GM21360 (cell line): Measurements from ENCODE around the gene ZNF789.
"Not testable (repeated sequence)": the region's sequence is repeated elsewhere in the genome, so short reads cannot be mapped to it uniquely, and the experiment has no call there.

ENCODE experiments used
- ATAC-seq: cut with Tn5 transposase; IDR thresholded peaks from one replicate; pipeline ENCODE4 v1.9.1; 2021; ENCODE audit warnings: mild to moderate bottlenecking, moderate library complexity; ENCODE audit not compliant: unreplicated experiment

The ZNF789 gene

DNA sequence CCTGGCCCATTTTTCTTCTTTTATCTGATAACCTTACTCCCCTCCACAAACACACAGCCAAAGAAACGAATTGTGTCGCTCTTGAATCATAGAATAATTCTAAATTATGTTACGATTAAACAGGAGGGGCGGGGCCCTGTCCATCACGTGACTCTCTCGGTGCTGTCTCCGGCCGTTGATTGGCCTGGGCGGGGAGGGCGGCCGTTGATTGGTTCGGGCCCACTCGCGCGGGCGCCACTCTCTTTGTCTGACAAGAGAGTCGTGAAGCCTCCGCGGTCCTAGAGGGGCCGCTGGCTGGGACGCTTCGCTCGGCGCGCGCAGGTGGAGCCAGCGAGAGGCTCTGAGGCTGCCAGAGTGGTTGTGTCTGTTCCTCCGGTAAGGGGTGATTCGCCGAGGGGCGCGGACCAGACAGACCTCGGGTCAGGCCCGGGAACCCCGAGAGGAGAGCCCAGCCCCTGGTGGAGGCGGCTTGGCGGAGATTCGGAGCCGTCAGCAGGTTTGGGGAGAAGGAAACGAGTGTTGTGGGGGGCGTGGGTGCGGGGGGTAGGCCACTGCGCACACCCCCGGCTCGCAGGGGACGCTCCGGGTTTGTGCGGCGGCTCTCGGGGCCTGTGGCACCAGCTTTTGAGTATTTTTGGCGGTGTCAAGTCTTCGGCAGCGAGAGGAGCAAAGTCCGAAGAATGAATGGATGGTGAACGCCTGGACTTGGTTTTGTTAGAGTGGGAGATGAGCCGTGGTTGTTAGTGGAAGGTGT lies at the start of gene ZNF789:
Gene ZNF789, plus strand, starts transcription at position 330 of the 754 bp plus-strand sequence. CDS start 3,567 bp downstream, outside the sequence.
- ATAC-seq = peak; percentile 97

DNA sequence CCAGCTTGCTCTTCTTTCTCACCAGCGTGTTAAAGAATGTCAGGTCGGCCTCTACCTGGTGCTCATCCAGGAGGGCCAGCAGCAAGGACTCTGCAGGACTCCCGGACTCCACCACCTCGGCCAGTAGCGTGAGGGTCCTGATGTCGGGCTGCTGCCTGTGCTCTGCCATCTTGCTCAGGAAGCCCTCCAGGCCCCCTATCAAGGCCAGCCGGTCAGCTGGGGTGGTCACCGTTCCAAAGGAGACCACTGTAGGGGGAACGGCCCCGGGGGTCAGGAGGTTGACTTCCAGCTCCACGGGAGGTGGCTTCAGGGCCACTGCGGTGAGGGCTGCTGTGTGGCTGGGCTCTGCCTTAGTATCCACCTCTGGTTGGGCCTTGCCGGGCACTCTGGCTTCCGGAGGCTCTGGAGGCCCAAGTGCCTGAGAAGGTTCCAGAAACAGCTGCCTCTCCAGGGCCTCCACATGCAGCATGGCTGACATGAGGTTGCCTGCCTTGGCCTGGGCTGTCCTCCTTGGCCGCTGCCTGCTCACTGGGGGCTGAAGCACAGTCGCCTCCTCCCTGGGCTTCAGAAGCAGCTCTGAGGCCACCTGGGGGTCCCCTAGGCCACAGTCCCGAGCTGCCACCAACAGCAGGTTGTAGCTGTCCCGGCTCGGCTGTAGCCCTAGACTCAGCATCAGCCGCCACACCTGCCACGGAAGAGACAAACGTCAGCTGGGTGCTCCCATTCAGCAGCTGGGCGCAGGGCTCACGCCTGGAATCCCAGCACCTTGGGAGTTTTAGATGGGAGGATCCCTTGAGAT lies 47.6 kb upstream of the ZNF789 start:
- ATAC-seq = no peak

DNA sequence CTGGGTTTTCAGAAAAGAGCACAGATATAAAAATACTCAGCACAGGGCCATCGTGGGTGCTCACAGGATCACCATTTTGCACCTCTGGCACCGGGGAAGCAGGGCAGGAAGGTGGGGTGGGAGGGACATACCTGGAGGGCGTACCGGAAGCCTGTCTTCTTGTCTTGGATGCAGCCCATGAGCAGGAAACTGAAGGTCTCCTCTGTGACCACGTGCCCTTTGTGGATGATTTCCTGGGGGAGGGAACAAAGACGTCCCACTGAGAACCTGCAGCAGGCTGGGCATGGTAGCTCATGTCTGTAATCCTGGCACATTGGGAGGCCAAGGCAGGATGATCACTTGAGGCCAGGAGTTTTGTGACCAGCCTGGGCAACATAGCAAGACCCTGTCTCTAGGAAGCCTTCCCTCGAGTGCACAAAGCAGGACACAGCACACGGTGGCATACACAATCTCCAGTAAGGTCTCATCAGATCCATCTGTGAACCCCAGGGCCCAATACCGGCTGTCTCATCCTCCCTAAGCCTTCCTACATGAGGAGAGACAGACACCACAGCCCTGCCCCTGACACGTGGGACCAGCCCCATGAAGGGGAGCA lies 43.6 kb upstream of the ZNF789 start:
- ATAC-seq = no peak

DNA sequence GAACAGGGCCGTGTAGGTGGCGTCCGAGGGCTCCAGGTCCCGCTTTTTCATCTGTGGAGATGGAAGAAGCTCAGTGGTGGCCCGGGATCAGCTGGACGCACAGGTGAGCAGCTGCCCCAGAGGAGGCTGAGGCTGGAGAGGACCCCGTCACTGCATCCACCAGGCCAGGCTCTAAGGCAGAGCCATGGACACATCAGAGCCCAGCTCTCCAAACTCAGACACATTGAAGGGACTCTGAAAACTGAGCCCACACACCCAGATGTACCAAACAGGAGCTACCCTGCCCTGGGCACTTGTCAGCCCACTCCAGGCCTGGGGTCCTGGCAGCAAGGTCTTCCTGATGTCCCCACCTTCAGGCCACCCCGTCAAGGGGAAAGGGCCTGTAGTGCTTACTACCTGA lies 42.9 kb upstream of the ZNF789 start:
- no peak for ATAC-seq

DNA sequence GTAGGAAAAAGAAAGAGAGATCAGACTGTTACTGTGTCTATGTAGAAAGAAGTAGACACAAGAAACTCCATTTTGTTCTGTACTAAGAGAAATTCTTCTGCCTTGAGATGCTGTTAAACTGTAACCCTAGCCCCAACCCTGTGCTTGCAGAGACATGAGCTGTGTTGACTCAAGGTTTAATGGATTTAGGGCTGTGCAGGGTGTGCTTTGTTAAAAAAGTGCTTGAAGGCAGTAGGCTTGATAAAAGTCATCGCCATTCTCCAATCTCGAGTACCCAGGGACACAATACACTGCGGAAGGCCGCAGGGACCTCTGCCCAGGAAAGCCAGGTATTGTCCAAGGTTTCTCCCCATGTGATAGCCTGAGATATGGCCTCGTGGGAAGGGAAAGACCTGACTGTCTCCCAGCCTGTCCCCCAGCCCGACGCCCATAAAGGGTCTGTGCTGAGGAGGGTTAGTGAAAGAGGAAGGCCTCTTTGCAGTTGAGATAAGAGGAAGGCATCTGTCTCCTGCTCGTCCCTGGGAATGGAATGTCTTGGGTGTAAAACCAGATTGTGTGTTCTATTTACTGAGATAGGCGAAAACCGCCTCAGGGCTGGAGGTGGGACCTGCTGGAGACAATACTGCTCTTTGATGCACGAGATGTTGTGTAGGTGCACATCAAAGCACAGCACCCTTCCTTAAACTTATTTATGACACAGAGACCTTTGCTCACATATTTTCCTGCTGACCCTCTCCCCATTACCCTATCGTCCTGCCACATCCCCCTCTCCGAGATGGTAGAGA lies 40.7 kb upstream of the ZNF789 start:
- not testable (repeated sequence) for ATAC-seq

- ATAC-seq = no peak
These were observed 39.5 kb upstream of the ZNF789 start for GRCh38 chr7:99433158-99433557.

DNA sequence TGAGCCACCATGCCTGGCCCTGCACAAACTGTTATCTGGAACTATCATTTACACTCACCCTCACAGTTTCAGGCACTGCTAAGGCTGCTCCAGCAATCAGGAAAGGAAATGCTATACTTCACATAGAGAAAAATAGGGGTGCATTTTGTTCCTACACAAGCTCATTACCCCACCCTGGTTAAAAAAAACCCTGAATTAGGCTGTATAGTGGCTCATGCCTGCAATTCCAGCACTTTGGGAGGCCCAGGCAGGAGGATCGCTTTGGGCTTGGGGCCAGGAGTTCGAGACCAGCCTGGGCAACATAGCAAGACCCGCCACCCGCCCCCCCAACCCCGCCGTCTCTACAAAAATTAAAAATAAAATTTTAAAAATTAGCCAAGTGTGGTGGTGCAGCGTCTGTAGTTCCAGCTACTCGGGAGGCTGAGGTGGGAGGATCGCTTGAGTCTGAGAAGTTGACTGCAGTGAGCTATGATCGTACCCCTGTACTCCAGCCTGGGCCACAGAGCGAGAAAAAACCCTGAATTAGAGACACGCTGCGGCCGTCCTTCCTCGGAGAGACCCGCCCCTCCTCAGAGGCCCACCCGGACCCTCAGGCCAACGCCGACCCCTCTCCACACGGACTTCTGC lies 34.6 kb upstream of the ZNF789 start:
- no peak for ATAC-seq

- peak; percentile 86 for ATAC-seq
These were observed 33.9 kb upstream of the ZNF789 start, which contains the start of the genes CPSF4 and PTCD1 for GRCh38 chr7:99438573-99439480. CPSF4 (plus strand) TSS chr7:99438943; CDS start chr7:99439083, 140 bp downstream. PTCD1 (minus strand) TSS chr7:99438798; CDS start chr7:99435242, 3,556 bp downstream.

DNA sequence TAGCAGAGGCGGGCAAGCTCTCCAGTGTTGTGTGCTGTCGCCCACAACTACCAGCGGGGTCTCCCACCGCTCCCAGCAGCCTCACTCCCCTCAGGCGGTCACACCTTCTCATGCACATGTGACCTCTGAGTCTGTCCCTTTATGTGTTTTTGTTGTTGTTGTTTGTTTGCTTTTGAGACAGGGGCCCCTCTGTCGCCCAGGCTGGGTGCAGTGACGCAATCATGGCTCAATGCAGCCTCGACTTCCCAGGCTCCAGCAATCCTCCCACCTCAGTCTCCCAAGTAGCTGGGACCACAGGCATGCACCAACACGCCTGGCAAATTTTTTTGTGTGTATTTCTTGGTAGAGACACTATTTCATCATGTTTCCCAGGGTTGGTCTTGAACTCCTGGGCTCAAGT lies 32.5 kb upstream of the ZNF789 start:
- no peak for ATAC-seq

- no peak for ATAC-seq
These were observed 26.6 kb upstream of the ZNF789 start for GRCh38 chr7:99446096-99446495.

GRCh38 chr7:99447943-99448342 lies 24.7 kb upstream of the ZNF789 start:
- no peak for ATAC-seq

GRCh38 chr7:99448855-99449254 lies 23.8 kb upstream of the ZNF789 start:
- ATAC-seq = no peak

- no peak for ATAC-seq
These were observed 23.4 kb upstream of the ZNF789 start for GRCh38 chr7:99449326-99449725.

- no peak for ATAC-seq
These were observed 20.8 kb upstream of the ZNF789 start for GRCh38 chr7:99451936-99452335.

DNA sequence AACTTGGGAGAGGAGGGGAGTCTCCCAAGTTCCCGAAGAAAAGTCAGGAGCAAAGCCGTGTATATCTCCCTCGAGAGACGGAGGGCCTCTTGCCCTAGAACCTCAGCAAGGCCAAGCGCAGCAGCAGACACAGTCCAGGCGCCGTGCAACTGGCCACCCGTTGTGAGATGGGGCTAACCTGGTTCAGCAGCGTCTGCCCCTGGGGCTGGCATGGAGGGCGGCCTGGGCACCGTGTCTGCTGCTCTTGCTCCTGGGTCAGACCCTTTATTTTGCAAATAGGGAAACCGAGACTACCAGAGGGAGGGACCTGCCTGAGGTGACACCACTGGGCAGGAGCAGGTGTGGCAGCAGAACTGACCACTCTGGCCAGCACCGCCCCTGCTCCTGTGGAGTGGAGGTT lies 20.1 kb upstream of the ZNF789 start:
- ATAC-seq = no peak

DNA sequence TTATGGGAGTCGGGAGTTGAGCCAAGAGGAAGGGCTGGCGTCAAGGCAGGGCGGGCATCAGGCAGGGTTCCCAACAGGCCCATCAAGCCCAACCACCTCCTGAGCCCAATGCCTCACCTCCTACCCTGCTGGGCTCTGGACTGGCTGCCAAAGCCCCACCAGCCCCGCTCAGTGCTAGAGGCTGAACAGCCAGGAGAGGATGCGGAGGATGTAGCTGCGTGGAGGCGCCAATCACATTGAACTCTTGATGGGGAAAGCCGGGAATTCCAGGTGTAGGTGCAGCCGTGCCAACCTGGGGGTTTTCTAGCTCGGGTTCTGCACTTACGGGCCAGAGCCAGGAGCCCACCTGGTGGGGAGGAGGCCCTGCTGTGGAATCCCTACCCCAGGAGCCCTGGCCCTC lies 19.6 kb upstream of the ZNF789 start:
- ATAC-seq = no peak

DNA sequence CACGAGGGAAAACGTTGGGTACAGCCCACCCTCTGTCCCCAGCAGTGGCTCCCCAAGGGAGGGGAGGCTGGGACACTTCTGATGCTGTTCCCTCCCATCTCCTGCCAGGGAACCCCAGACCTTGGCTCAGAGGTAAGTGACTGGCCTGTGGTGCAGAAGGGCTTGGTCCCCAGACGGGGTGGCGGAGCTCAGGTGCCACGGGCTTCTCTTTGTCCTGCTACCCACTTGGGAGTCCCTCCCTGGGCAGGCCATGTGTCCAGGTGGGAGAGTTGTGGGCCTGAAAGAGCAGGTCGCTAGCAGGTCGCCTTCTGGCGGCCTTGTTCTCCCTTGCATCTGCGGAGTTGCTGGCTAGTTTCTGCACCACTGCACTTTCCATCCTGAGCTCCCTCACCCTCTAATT lies 16.8 kb upstream of the ZNF789 start:
- ATAC-seq = no peak

DNA sequence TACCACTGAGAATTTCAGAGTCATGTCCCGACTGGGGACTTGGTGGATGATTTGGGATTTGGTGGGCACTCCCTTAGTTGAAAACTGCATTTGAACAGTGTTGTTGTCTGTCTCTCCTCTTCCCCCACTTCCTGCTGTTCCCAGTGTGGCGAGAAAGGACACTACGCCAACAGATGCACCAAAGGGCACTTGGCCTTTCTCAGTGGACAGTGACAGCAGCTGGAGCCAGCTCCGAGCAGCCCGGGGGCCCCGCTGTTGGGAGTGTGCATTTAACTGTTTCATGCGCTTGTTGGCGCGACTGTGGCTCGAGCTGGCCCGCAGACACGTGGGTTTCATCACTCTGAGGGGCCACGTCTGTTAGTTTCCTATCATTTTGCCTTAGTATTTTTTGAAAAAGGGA lies 16.4 kb upstream of the ZNF789 start:
- ATAC-seq = no peak

DNA sequence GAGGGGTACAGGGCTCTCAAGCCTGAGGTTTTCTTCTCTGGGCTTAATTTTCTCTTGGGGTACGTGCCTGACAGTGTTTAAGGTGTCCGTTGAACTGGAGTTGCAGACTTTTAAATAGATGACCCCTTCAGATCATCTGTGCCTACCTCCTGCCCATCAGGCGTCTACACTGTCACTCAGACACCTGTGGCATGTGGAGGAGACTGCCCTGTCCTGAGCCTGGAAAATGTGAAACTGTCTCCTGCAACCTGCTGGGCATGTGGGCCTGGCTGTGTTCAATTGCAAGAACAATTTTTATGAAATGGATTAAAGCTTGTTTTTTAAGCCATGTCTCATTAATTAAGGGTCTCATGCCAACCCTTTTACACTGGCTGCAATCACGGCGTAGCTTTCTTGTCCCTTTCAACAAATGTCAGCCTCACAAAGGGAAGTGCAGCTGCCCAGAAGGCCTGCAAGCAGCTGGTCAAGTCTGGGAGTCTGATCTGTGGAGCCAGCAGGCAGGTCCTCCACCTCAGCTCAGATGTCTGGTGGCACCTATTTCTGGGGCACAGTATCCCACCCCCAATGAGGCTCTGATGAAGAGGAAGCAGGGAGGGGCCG lies 15.5 kb upstream of the ZNF789 start:
- no peak for ATAC-seq
